GM21786 (cell line): ENCODE measurements around the gene RAB11FIP5.

Experiments
- ATAC-seq: cut with Tn5 transposase; IDR thresholded peaks from one replicate; pipeline ENCODE4 v1.9.1; 2021; ENCODE audit not compliant: unreplicated experiment

The RAB11FIP5 gene

DNA sequence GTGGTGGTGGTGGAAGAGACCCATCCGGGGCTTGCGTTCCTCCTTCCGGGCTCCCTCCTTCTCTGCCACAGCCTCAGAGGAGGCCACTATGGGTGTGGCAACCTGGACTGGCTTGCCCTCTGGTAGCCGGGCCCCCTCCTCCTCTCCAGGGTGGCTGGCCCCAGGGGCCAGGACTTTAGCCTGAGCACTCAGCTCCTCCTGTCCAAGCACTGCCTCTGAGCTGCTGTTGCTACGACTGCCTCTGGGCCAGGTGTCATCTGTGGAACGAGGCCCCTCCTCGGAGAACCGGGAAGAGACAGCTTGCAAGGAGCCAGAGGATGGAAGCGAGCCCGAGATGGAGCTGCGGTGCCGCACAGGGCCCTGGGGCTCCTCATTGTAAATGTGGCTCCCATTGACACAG, 24.5 kb downstream of the RAB11FIP5 start:
- ATAC-seq: no peak

DNA sequence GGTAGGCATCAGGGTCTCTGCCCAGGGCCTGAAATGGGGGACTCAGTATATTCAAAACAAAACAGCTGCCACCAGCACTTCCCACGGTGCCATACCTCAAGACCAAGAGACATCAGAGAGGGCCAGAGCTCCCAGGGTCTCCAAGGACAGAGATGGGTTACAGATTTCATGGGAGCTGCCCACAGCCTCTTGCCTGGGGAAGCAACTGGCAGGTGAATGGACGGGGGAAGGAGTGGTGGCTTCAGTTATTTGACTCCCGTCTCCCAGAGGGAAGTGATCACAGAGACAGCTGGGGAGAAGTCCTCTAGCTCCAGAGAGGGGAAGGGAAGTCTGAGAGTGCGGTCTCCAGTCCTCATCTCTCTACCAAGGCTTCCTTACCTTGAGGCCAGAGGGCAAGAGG, 25.4 kb downstream of the RAB11FIP5 start:
- no peak for ATAC-seq

DNA sequence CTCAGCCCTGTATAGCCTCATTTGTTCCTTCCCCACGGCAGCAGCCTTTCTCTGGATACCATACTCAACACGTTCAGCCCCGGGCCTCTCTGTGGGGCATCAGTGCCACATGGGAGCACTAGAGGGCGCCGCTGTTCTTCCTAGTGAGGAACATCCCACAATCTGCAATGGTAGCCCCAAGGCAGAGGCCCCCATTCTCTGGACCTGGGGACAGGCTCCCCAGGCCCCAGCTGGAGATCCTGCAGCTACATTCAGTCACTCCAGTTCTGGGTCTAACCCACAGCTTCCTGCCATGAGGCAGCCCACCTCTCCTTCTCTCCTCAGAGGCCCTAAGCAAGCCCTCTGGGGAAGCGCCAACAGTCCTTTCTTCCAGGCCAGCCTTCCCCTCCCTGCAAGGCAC, 27.1 kb downstream of the RAB11FIP5 start:
- peak; percentile 88 for ATAC-seq

DNA sequence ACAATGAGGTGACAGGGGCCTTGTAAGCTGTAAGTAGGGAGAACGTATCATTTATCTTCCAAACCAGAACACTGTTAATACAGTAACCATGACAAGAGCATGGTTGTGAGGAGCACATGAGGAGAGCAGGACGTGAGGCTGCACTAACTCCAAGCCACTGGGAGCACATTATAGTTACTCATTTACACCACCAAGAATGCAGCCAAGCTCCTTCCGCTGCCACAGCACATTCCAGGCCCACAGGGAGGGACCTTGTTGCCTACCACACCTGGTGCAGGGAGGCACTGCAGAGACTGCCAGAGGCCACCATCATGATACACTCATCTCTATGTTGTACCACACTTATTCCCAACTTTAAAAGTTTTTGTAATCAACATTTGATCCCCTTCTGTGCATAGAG, 27.8 kb downstream of the RAB11FIP5 start:
- no peak for ATAC-seq

DNA sequence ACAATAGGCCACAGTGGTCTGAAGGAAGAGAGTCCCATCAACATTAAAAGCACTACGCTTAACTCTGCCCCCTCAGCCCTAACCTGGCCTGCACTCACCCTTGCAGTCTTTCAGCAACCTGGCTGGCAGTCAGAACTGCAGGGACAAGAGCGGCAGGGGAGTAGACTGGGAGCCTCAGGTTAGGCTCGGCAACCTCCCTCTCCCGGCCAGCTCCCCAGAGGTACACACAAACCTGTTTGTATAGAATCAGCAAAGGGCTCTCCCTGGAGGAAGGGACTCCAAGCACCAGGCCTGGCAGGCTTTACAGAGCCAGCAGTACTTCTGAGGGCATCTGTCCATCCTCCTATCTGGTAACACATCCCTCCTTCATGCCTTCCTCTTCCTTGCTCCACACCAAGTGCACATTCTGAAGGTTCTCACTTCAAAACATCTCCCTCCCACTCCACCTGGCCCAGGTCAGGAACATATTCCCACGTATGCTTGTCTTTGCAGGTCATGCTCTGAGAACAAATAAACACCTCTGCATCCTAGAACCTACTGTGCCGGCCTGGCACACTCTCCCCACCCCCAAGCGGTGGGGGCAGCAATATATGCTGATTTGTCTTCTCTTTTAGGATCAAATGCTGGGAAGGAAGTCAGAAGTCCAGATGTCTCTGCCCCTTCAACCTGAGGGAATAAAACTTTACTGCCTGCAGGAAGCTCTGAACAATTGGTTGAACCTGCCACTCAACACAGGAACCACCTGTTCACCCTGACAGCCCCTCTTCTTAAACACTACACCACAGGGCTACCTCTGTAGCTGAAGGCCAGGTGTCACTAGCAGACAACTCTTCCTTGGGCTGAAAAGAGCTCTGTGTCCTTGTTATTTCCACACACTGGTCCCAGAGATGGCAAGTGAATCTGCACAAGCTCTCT, 28.6 kb downstream of the RAB11FIP5 start:
- no peak for ATAC-seq

DNA sequence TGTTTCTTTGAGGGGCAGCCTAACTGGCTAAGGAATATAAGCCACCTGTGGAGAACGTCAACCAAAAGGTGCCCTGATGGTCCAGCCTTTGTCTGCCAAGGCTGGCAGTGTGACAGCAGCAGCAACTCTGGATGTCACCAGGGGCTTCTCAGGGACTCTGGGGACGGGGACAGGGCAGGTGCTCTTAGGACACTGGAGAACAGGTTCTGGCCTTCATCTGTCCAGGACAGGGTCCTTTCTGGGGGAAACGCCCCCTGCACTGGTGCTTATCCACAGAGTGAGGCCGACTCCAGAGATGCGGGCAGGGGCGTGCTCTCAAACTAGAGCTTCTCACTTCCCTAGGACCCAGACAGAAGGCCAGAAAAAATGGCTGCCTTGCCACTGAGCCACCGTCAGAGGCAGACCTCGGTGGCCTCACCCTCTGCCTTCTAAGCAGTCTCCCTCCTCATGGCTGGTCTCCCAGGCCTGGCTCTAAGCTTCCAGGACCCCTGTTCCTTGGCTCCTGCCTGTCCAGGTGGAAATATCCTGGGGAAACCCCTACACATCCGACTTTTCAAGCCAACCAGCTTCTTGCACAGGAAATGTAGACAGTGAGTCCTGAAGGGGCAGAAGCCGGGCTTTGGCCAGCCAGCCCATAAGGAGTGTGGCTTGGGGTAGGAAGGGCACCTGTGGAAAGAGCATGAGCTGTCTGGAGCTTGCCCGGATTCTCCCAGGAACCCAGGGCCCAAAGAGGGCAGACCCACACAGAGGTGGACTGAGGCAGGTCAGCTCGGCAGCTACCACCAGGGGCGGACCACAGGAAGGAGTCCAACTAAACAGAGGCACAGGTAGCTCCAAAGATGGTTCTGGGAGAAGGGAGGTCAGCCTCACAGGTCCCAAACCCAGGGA, 30.0 kb downstream of the RAB11FIP5 start:
- ATAC-seq: no peak

DNA sequence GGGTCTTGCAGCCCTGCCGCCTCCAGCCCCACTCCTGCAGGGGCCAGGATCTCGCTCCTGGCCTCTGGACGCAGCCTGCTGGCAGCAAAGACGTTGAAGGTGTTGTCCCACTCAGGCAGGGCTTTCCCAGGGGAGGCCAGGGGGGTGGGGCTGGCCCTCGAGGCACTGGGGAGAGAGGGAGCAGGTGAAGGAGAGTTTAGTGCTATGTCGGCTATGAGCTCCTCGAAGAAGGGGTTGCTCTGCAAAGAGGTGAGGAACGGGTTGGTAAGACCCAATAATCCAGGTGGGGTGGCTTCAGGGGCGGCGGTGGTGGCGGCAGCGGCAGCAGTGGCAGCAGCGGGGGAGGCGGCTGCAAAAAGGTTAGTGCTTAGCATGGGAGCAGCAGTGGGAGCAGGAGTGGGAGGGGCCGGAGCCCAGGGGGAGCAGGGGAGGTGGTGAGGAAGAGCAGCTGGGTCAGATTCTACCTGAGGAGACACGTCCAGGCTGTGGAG, 31.5 kb downstream of the RAB11FIP5 start:
- no peak for ATAC-seq

DNA sequence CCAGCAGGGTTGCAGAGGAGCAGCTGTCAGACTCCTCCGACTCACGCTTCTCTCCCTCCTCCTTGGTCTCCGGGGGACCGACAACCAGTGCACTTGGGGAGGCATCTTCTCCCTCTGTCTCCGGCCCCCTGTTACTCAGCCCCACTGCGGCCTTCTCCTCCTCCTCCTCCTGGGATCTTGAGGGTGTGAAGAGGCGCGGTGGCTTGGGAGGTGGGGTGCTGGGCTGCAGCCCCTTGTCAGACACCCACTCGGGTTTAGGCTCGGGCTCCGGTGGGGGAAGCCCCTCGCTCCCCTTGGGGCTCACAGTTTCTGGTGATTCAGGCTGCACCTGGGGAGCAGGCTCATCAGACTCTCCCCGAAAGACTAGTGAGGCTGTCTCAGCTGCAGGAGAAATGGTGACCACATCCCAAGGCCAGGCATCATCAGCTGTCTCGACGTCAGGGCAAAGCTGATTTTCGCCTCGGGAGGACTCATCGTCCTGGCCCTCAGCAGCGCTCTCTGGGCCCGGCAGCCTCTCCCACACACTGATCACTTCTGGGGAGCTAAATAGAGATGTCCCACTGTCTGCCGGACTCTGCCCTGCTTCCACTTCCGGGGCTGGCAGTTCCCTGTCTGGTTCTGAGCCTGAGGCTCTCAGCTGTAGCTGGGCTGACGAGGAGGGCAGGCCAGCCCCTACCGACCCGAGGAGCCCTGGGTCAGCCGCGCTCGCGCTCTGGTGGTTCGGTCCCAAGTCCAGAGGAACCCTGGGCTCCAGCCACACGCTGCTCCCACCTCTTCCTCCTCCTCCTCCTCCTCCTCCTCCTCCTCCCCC, 32.2 kb downstream of the RAB11FIP5 start:
- no peak for ATAC-seq

DNA sequence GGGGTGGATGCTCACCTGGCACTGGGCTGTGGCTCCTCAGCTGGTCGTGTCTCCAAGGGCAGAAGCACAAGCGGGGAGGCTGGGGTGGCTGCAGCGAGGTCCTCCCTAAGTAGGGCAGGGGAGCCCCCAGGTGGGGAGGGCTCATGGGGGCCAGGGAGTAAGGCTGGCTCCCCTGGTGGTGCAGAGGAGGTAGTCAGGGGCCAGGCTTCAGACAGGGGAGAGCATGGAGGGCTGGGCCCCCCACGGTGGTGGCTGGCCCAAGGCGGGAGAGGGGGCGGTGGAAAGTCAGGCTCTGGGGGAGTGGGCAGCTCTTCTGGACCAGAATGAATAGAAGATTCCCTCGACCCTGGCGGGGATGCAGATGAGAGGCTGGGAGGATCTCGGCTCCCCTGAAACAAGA, 33.1 kb downstream of the RAB11FIP5 start:
- no peak for ATAC-seq

DNA sequence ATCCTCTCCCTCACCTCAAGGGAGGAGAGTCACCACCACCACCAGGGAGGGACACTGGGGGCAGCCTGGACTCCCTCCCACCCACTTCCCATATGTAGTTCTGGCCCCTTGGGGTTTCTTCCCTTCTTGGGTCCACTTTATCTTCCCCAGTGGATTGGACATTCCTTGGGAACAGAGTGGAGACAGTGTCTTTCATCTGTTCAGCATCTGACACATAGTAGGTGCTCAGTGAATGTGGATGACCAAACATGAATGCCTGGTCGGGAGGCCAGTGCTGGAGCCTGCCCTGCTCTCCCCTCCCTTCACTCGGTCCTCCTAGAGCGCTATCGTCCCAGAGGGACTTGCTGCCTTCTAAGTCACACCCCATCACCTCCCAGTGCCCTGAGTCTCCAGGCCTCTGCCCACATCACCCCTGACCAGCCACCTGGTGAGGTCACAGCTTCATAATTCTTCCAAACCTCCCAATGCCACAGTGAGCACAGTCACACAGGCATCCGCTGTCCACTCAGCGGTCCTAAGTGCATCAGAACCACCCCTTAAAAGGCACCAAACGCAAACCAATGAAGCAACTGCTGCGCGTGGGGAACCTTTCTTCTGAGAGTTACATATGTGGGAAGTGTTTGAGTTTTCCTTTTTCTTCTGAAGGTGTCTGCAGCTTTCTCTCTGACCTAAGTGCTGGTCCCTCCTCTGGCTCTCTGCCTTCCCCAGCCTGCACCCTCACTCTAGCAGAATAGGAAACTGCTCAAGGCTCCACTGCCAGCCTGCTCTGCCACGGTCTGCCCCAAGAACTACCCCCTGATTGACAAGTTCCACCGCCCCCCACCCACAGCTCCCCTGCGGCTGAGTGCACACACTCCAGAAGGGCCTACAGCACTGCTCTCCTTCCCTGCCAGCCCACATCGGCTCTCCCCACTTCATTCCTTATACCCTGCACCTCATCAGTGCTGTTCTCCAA, 34.0 kb downstream of the RAB11FIP5 start:
- ATAC-seq: no peak

DNA sequence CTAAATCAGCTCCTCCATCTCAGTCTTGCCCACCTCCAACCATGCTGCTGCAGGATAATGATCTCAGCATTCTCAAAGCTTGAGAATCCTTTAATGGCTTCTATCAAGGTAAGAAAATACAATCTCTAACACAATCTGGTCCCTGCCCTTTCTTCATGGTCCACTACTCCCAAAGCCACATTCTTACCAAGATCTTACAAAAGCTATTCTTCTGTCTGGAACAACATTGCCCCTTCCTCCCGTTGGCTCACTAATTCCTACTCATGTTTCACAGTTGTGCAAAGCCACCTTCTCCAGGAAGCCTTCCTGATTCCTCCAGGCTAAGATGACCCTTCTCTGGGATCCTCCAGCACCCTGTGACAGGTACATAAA, 35.3 kb downstream of the RAB11FIP5 start:
- ATAC-seq: no peak

DNA sequence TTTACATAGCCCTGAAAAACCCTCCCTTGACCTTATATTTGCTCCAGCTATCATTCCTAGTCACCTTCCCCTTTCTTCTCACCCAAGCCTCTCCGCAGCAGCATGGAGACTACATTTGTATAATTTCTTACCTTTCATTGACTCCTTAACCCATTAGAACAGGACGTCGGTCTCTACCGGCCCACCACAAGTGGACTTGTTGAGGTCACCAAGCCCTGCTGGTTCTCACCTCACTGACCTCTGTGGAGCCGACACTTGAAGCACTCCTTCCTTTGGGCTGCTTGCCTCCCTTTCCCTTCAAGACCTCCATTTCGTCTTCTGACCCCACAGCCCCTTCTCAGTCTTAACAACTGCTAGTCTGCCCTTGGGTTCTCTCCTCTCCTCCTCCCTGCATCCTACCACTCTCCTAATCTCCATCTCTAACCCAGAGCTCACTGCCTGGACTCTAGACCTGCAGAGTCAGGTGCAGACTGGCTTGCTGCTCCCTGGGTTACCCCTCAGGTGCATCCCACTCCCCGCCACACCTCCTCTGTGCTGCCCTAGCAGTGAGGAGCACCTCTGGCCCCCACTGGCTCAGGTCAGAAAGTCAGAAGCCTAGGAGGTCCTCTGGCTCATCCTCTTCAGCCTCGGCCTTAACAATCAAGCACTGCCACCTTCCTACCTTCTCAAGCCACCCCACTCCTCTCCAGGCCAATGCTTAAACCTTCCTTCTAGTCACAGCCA, 35.9 kb downstream of the RAB11FIP5 start:
- no peak for ATAC-seq

DNA sequence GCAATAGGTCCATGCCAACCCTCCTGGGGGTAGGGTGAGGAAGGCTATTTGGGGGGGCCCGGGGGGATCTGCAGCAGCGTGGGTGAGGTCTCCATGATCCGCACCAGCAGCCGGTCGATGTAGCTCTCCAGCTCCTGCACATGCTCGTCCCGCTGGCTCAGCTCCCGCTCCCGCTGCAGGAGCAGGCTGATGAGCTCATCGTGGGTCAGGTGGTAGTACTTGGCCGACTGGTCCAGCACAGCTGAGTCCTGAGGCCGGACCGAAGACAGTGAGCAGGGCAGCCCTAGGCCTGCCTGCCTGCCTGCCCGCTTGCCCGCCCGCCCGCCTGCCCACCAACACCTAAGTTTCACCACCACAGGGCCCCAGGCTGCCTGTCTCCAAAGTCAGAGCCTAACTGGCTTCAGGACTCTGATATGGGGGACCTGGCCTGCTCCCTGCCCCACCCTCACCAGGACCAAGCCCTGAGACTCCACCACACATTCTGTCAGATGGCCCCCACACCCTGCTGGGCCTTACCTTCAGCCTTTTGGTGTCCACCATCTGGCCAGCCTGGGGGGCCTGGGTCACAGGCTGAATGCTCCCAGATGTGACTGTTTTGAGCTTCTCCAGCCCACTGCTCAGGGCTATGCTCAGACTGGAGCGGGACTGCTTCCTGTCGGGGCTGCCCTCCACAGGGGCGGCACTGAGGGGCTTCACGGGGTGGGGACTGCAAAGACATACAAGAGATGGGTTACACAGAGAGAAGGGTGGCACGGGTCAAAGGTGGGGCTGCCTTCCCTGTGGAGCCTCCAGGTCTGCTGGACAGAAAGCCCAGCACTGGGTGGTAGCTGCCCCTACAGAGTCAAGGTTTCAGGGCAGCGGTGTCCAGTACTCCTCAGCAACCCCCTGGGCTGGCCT, 37.0 kb downstream of the RAB11FIP5 start:
- ATAC-seq: no peak

DNA sequence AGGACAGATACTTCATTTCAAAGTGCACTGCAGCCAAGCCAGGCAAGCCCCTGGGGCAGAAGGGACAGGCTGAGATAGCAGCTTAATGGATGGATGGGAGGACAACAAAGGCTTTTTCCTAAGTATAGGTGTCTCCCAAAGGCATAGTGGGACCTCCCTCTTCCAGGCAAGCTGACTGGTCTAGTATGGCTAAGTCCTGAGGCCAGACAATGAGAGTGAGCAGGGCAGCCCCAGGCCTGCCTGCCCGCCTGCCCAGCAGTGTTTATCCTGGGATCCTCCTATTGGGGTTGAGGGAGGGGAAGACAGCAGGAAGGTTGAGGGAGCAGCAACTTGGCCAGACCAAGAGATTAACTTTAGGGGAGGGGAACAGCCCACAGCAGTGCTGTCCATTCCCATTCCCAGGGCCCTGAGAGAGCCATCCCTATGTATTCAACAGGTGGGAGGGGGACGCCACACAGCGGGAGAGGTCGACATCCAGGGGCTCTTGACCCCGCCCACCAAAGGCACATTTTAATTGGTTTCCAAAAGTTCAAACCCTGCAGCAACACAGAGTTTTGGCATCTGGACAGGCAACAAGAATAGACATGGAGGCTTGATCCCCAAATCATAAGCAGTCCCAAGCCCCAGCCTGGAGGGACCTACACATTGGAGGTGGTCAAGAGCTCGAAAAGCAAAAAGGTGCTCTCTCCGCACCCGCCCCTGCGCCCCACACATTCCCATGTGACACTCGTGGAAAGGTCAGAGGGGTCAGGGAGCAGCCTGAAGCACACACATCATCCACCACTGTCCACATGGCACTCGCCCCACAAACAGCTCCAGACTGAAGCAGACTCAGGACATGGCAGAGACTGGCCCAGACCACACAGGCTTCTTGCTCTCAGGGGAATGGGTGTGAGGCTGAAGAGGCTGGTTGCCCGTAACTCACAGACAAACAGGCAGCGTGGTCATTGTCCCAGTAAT, 38.4 kb downstream of the RAB11FIP5 start:
- no peak for ATAC-seq

DNA sequence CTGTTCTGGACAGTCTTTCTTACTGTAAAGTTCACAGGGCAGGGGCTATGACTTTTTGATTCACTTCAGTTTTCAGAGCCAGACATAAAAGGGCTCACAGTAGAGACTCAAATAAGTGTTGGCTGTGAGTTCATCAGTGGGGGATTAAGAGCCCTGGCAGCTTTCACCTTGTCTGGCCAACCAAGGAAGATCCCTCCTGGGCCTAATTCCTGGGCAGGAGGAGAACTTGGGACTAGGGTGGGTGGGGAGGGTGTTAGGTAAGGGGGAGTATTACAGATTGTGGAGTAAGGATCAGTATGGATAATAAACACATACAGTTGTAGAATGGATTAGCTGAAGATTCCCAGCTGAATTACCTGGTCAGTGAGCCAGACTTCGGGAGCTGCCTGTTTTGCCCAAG, 40.3 kb downstream of the RAB11FIP5 start:
- ATAC-seq: no peak

DNA sequence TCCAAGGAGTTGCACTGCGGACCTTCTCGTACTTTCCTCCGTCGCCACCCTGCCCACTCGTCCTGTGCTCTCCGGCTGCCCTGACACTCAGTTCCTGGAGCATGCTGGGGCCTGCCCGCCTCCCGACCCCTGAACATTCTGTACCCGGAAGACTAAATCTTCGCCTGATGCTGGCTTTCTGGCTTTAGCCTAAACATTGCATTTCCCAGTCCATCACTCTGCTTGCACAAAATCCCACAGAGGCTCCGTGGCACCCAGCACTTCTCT, 40.7 kb downstream of the RAB11FIP5 start:
- peak; percentile 3 for ATAC-seq

DNA sequence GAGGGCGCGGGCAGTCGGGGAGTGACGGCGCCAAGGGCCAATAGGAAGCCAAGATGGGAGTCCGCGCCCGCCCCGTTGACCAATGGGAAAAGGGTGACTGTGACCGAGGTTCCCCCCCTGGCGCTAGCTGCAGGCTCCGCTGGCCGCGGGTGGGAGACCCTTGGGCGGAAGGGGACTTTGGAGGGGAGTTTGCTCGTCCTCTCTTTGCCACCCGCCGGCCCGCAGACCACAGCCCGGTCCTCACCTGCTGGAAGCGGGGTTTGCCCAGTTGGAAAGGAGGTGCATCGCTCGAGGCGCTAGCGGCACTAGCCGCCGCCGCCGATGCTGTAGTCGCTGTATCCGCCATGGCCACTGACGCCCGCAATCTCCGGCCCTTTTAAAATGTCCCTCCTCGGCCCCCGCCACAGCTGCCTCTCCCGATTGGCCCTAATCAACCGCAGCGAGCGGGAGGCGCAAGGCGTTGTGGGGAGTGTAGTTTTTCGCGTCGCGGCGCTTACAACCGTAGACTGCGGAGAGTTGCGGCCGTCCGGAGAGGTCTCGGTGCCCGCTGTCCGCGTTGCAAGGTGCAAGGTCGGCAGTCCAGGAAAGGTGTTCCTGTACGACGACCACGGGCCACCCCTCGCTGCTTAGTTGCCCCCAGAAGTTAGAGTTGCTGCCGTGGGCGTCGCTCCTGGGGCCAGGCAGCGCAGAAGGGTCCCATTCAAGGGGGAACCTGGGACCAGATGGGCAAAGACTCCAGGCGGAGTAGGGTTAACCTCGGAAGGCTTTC, 41.2 kb downstream of the RAB11FIP5 start, which contains the start of gene SFXN5:
TSS of gene SFXN5 (minus strand) at position 353 of the 769 bp plus-strand sequence. CDS start at position 346, 7 bp downstream.
- ATAC-seq: peak; percentile 91
